Measurements from ENCODE around the gene C9orf40. TPM values are rescaled to one million over a fixed set of nuclear protein-coding genes. Genes with fewer than 3 reads are reported as not detected.
A peak's percentile ranks its signal among the peaks of the same experiment; 100 is the strongest.

C9orf40 gene
- total RNA-seq, 2 donors from 2014 or later = 1.6 to 1.7 TPM

- TF ChIP-seq CTCF (IDR thresholded peaks at IDR 0.05) = peak in 1 of 2 donors; percentile 30
- Histone ChIP-seq H3K4me3 (no peak overlapping the region), H3K9me3 (no peaks in the 10 kb centered on the region), H3K36me3 (no peaks in the 10 kb centered on the region), H3K27me3 (no peaks in the 10 kb centered on the region), H3K27ac (no peak overlapping the region), H3K4me1 (no peaks in the 10 kb centered on the region)
- no peak for DNase-seq (ENCODE audit: low spot score)
These were observed 12.1 kb downstream of the C9orf40 start for GRCh38 chr9:74940600-74940999.

GRCh38 chr9:74935008-74935407 is 17.7 kb downstream of the C9orf40 start:
- H3K27me3 ChIP-seq = no peaks in the 10 kb centered on the region
- no peak for DNase-seq (ENCODE audit: low spot score)
- no peaks in the 10 kb centered on the region for H3K4me1 ChIP-seq
- no peaks in the 10 kb centered on the region for H3K36me3 ChIP-seq
- TF ChIP-seq CTCF (IDR thresholded peaks at IDR 0.05) = no peak
- peaks cover 0 to 14% of the 10 kb centered on the region in 2 donors for H3K9me3 ChIP-seq
- no peak overlapping the region for H3K4me3 ChIP-seq
- H3K27ac ChIP-seq = no peak overlapping the region

- Histone ChIP-seq H3K36me3 (no peaks in the 10 kb centered on the region), H3K27me3 (no peaks in the 10 kb centered on the region), H3K9me3 (no peaks in the 10 kb centered on the region), H3K27ac (no peak overlapping the region), H3K4me1 (no peaks in the 10 kb centered on the region), H3K4me3 (no peak overlapping the region)
- TF ChIP-seq CTCF (IDR thresholded peaks at IDR 0.05) = no peak
- no peak for DNase-seq (ENCODE audit: low spot score)
These were observed 31.0 kb downstream of the C9orf40 start for GRCh38 chr9:74921737-74922136.

- no peak overlapping the region for H3K4me3 ChIP-seq
These were observed 31.6 kb downstream of the C9orf40 start for GRCh38 chr9:74920944-74921626.

GRCh38 chr9:74910036-74910435 is 42.7 kb downstream of the C9orf40 start:
- H3K27me3 ChIP-seq = no peaks in the 10 kb centered on the region
- H3K9me3 ChIP-seq = peaks cover 0 to 14% of the 10 kb centered on the region in 2 donors
- H3K4me1 ChIP-seq = no peaks in the 10 kb centered on the region
- DNase-seq (ENCODE audit: low spot score) = no peak
- TF ChIP-seq CTCF (IDR thresholded peaks at IDR 0.05) = no peak
- no peak overlapping the region for H3K27ac ChIP-seq
- H3K36me3 ChIP-seq = no peaks in the 10 kb centered on the region
- H3K4me3 ChIP-seq = no peak overlapping the region

More at GRCh38 chr9:74920944-74921626, 31.6 kb downstream of the C9orf40 start:
- Histone ChIP-seq H3K27me3 (no peaks in the 10 kb centered on the region), H3K4me1 (no peaks in the 10 kb centered on the region), H3K27ac (no peak overlapping the region), H3K9me3 (no peaks in the 10 kb centered on the region), H3K36me3 (no peaks in the 10 kb centered on the region)
- no peak for TF ChIP-seq CTCF (IDR thresholded peaks at IDR 0.05)
- DNase-seq (ENCODE audit: low spot score) = no peak

GRCh38 chr9:74908665-74909064 is 44.0 kb downstream of the C9orf40 start:
- Histone ChIP-seq H3K4me1 (no peaks in the 10 kb centered on the region), H3K9me3 (peaks cover 0 to 14% of the 10 kb centered on the region in 2 donors), H3K27ac (no peak overlapping the region), H3K4me3 (no peak overlapping the region), H3K36me3 (no peaks in the 10 kb centered on the region), H3K27me3 (no peaks in the 10 kb centered on the region)
- DNase-seq (ENCODE audit: low spot score) = no peak
- TF ChIP-seq CTCF (IDR thresholded peaks at IDR 0.05) = no peak
